Aorta (tissue), 5 donors: ENCODE data around the gene PIWIL1. TPM values are rescaled to one million over a fixed set of nuclear protein-coding genes. Genes with fewer than 3 reads are reported as not detected.
A peak's percentile ranks its signal among the peaks of the same experiment; 100 is the strongest.

ENCODE experiments used
- ATAC-seq: fragments of 200-7000 bp; cut with Tn5 transposase; one replicate; pipeline ENCODE4 v1.9.1; 2022; ENCODE audit warnings: moderate library complexity; ENCODE audit not compliant: low FRiP score
- DNase-seq, 2 donors: peaks; one replicate each; pipeline ENCODE4 v3.0.0-alpha.2; 2020
- H3K27ac ChIP-seq, 2 donors: one replicate each; pipeline ENCODE4 v1.5.1; 2013; ENCODE audit warnings: low read length in 2 of 2, mild to moderate bottlenecking in 2 of 2, moderate library complexity in 2 of 2, control low read depth in 1 of 2, inconsistent platforms in 1 of 2, low read depth in 1 of 2
- H3K27me3 ChIP-seq, 2 donors: one replicate each; pipeline ENCODE4 v1.6.1; 2013; ENCODE audit warnings: control low read depth in 1 of 2, low read length in 1 of 2, mild to moderate bottlenecking in 1 of 2, moderate library complexity in 1 of 2; ENCODE audit not compliant: insufficient read depth in 2 of 2, control insufficient read depth in 1 of 2
- H3K36me3 ChIP-seq, 2 donors: one replicate each; pipeline ENCODE4 v1.6.1; 2013; ENCODE audit warnings: control low read depth in 1 of 2, low read length in 1 of 2, mild to moderate bottlenecking in 1 of 2; ENCODE audit not compliant: insufficient read depth in 2 of 2, control insufficient read depth in 1 of 2
- H3K4me1 ChIP-seq, 2 donors: one replicate each; pipeline ENCODE4 v1.6.1; 2013; ENCODE audit warnings: low read length in 2 of 2, control low read depth in 1 of 2, mild to moderate bottlenecking in 1 of 2, moderate library complexity in 1 of 2; ENCODE audit not compliant: insufficient read depth in 2 of 2, control insufficient read depth in 1 of 2
- H3K4me3 ChIP-seq, 2 donors: one replicate each; pipeline ENCODE4 v1.5.1; 2013; ENCODE audit warnings: low read length in 2 of 2, control low read depth in 1 of 2, mild to moderate bottlenecking in 1 of 2
- H3K9me3 ChIP-seq: one replicate; pipeline ENCODE4 v1.6.1; 2013; ENCODE audit warnings: mild to moderate bottlenecking, low read length; ENCODE audit not compliant: control insufficient read depth
- WGBS, 2 donors: extraction: QIAGEN DNeasy Blood & Tissue Kit; methylation state at CpG; one replicate each; pipeline ENCODE4 v1.1.7; 2013; 5-methylcytosine and 5-hydroxymethylcytosine counted together
- intact Hi-C, 2 donors: fragments of 100-400 bp; cut with DNase I; formaldehyde crosslinking; loops; one replicate each; pipeline versions ENCODE4 v1.14.2 to v1.15.0; 2022
- polyA plus RNA-seq, 2 donors: library from polyadenylated mRNA; stranded (reverse); fragments of 200-250 nt; gene quantifications; one replicate each; pipeline ENCODE4 v1.2.3, GENCODE V29; 2013
- total RNA-seq, 2 donors: library from RNA; stranded (reverse); fragmentation: NEBNext Ultra II Directional; extraction: Animal tissue kit (Norgen Biotek cat#: 25700); gene quantifications; one replicate each; pipeline ENCODE4 v1.2.1, GENCODE V29; 2021
- donor health status: healthy with polysubstance abuse.
- donor health status: Bipolar disorder and iron deficiency.
- donor health status: DM: no; HTN: no; CAD: no.
- donor health status: DM: no; HTN: no; CAD: no.
- donor health status: DM: yes; HTN: yes; CAD: no.

The PIWIL1 gene
- total and polyA plus RNA-seq, 4 donors = not detected

DNA sequence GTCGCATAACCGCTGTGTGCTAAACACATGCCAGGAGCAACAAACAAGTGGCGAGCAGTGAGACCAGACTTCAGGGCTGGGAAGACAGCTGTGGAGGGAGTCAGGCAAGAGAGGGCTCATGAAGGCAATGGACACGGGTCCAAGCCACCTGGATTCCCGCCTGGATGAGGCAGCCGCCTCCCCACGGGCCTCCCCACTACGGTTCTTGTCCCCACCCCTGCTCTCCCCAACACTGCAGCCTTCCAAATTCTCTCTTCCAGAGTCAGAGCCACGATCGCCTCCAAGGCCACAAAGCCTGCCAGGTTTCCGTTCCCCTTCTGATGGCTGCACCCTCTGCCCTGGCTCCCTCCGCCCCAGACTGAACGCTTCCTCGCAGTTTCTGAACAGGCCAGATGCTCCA is 36.1 kb upstream of the PIWIL1 start:
- ATAC-seq (no peak), DNase-seq (no peak)
- no peak overlapping the region for H3K27ac ChIP-seq
- H3K4me3 ChIP-seq = no peak overlapping the region
- H3K36me3 ChIP-seq = no peaks in the 10 kb centered on the region
- H3K27me3 ChIP-seq = no peaks in the 10 kb centered on the region
- H3K4me1 ChIP-seq = no peaks in the 10 kb centered on the region
- intact Hi-C loops = no loop called here
- H3K9me3 ChIP-seq = no peaks in the 10 kb centered on the region
- 42 to 48% methylated on average over 13 to 14 of the region's 14 CpGs for WGBS, 2 donors

DNA sequence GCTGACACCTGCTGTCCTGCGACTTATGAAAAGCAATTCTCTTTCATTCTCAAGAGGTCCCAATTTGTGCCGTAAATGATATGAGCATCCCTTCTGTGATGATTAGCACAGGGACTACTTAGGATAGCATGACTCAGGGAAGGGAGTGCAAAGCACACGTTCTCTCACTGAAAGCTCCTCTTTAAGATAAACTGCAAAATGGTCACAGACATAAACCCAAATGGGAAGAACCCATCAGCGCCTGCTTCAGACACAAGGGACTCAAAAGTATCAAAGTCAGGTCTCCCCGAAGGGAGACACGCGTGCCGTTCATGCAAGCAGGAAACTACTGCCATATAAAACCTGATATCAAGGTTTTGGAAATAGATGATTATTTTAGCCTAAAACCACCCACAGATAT is 33.9 kb upstream of the PIWIL1 start:
- no peaks in the 10 kb centered on the region for H3K9me3 ChIP-seq
- DNase-seq = no peak
- H3K27ac ChIP-seq = no peak overlapping the region
- intact Hi-C loops = no loop called here
- ATAC-seq = no peak
- no peaks in the 10 kb centered on the region for H3K36me3 ChIP-seq
- 58 to 66% methylated on average over 8 of the region's 8 CpGs for WGBS, 2 donors
- no peaks in the 10 kb centered on the region for H3K4me1 ChIP-seq
- no peak overlapping the region for H3K4me3 ChIP-seq
- H3K27me3 ChIP-seq = no peaks in the 10 kb centered on the region

DNA sequence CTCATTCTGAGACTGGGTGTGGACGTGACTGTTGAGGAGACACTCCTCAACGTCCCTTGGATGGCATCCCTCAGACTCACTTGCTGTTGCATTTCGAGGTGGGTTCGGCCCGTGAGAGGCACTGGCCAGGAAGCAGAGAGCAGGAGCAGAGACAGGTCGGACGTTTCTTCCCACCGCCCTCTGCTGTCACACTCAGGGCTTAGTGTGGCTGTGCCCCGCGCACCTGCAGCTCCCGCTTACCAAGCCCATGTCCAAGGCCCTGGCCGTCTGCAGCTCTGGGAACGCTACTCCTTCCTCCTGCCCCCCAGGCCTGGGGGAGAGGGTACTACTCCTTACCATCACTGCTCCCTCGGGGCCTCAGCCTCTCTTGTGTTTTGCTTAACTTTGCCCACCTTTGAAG is 29.8 kb upstream of the PIWIL1 start:
- intact Hi-C loops = no loop called here
- no peak for ATAC-seq
- WGBS, 2 donors = 84 to 85% methylated on average over 14 of the region's 14 CpGs

DNA sequence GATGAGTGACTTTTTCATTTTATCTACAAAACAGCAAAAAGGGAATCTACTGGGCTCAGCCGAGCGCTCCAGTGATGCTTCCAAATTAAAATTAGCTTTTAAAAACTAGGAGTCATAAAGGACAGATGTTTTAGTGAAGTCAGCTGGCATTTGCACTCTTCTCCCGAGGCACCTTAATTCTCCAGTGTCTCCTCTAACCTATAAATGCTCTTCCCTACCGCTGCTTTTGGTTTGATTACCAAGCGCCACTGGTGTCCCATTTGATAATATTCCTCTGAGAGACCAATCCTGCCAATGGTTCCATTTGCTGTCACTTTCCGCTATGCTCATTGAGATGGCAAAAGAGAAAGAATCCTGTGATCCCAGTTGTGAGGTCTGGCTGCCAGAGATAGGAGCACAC is 29.3 kb upstream of the PIWIL1 start:
- no peak for DNase-seq
- Histone ChIP-seq H3K4me3 (no peak overlapping the region), H3K36me3 (no peaks in the 10 kb centered on the region), H3K27ac (no peak overlapping the region), H3K27me3 (no peaks in the 10 kb centered on the region), H3K4me1 (no peaks in the 10 kb centered on the region), H3K9me3 (no peaks in the 10 kb centered on the region)
- no peak for ATAC-seq
- WGBS, 2 donors = 87 to 92% methylated on average over 6 of the region's 6 CpGs
- intact Hi-C loops = no loop called here

More for the DNA sequence above, 29.8 kb upstream of the PIWIL1 start:
- H3K9me3 ChIP-seq = no peaks in the 10 kb centered on the region
- H3K36me3 ChIP-seq = no peaks in the 10 kb centered on the region
- DNase-seq = peak in 1 of 2 donors; percentile 62
- H3K4me3 ChIP-seq = no peak overlapping the region
- H3K27me3 ChIP-seq = no peaks in the 10 kb centered on the region
- H3K27ac ChIP-seq = no peak overlapping the region
- H3K4me1 ChIP-seq = no peaks in the 10 kb centered on the region

DNA sequence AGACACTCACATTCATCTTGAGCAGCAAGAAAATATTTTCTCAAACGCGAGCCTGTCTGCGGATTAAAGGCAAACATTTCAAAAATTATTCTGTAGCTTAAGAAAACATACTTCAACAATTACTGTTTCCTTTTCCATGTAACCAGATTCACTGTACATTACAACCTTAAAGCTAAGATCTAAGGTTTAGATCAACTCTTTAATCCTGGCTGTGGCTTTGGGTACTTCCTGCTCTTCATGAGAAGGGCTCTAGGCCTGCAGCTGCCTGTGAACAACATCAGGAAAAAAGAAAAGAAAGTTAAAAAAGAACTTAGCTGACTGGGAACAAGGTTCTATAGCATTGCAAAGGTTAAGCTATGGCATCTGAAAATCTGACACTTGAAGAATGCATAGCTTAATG is 21.4 kb upstream of the PIWIL1 start:
- DNase-seq (no peak), ATAC-seq (no peak)
- Histone ChIP-seq H3K27ac (no peak overlapping the region), H3K4me3 (no peak overlapping the region), H3K4me1 (no peaks in the 10 kb centered on the region), H3K27me3 (no peaks in the 10 kb centered on the region), H3K36me3 (no peaks in the 10 kb centered on the region), H3K9me3 (no peaks in the 10 kb centered on the region)
- intact Hi-C loops = no loop called here
- 11 to 13% methylated on average over 3 of the region's 3 CpGs for WGBS, 2 donors

DNA sequence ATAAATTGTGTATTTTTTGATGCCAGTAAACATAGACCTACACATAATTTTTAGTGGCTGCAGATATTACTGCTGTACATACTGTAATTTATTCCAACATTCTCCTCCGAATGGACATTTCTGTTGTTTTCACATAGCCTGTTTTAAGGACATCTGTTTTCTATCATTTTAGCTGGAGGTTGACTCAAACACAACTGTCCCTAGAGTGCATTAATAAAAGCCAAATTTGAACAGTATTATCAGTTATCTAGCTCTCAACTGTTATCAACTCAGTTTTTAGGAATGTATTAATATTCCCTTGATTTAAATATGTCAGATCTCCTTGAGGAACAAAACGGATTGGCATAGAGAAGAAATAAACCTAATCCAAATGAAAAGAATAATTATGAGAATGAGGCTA is 17.2 kb upstream of the PIWIL1 start:
- 12 to 13% methylated on average over 2 of the region's 2 CpGs for WGBS, 2 donors
- no peak for ATAC-seq
- Histone ChIP-seq H3K4me1 (no peaks in the 10 kb centered on the region), H3K9me3 (peaks cover 1% of the 10 kb centered on the region), H3K36me3 (no peaks in the 10 kb centered on the region), H3K27me3 (no peaks in the 10 kb centered on the region), H3K27ac (no peak overlapping the region), H3K4me3 (no peak overlapping the region)
- no peak for DNase-seq
- intact Hi-C loops = no loop called here

DNA sequence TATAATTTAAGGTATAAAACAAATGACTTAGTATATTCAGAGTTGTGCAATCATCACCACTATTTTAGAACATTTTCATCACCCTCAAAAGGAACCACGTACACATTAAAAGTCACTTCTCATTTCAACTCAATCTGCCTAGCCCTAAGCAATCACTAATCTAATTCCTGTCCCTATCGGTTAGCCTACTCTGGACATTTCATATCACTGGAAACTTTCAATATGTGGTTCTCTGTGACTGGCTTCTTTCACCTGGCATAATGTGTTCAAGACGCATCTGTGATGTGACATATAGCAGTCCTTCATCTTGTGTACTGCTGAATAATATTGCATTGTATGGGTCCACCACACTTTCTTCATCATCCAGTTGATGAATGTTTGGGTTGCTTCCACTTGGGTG is 15.4 kb upstream of the PIWIL1 start:
- Histone ChIP-seq H3K36me3 (no peaks in the 10 kb centered on the region), H3K27me3 (no peaks in the 10 kb centered on the region), H3K27ac (no peak overlapping the region), H3K4me1 (no peaks in the 10 kb centered on the region), H3K4me3 (no peak overlapping the region), H3K9me3 (peaks cover 1% of the 10 kb centered on the region)
- WGBS, 2 donors = 79% methylated on average over 3 of the region's 3 CpGs
- ATAC-seq (no peak), DNase-seq (no peak)
- intact Hi-C loops = no loop called here

DNA sequence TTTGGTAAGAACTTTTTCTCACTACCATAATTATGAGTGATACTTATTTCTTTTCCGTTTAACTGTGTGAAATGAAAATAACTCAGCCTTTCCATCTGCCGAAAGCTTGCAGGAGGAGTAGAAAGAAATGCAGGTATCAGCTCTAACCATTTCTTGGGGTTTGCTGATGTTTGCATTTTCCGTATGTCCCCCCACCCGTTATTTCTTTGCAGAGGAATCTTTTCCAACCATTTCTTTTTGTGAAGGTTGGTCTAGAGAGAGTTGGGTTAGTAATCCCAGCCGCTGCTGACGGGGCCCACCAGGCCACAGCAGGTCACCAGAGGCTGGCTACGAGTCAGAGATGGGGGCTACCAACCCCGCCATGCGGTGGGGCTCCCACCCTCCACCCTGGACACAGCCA is 7.0 kb upstream of the PIWIL1 start:
- intact Hi-C loops = no loop called here
- Histone ChIP-seq H3K27ac (no peak overlapping the region), H3K4me3 (no peak overlapping the region), H3K27me3 (no peaks in the 10 kb centered on the region), H3K9me3 (no peaks in the 10 kb centered on the region), H3K4me1 (no peaks in the 10 kb centered on the region), H3K36me3 (no peaks in the 10 kb centered on the region)
- ATAC-seq (no peak), DNase-seq (no peak)
- 73 to 80% methylated on average over 9 of the region's 9 CpGs for WGBS, 2 donors

DNA sequence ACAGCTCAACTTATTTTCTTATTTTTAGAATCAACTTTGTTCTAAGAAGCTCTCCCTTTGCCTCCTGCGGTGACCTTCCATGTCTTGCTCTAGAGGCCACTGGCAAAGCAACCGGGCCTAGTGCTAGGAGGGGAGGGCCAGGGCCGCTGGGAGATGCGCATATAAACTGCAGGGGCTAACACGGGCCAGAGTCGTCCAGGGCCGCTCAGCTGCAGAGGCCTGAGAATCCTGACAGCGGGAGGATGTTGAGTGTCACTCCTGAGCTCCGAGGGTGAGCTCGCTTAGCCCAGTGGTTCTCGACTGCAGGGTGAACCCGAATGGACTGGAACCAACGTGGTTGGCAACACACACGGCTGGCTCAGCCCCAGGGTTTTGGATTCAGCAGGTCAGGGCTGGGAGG is 6.5 kb upstream of the PIWIL1 start:
- ATAC-seq (no peak), DNase-seq (no peak)
- Histone ChIP-seq H3K9me3 (no peaks in the 10 kb centered on the region), H3K27me3 (no peaks in the 10 kb centered on the region), H3K4me1 (no peaks in the 10 kb centered on the region), H3K27ac (no peak overlapping the region), H3K36me3 (no peaks in the 10 kb centered on the region), H3K4me3 (no peak overlapping the region)
- 70 to 72% methylated on average over 14 of the region's 14 CpGs for WGBS, 2 donors
- intact Hi-C loops = no loop called here
